ENCODE results near the gene CRMP1. TPM values are rescaled to one million over a fixed set of nuclear protein-coding genes. Genes with fewer than 3 reads are reported as not detected.

Gene CRMP1
- total RNA-seq, 1 experiment from 2014 or later = not detected

Small RNAs within 50 kb of the gene (microRNA-seq; reads per million reads assigned to microRNA genes)
- gene MIR378D1 = not detected

Other genes with a start within 250 kb of the CRMP1 start
- 5.5 and 6.0 TPM in 2 replicates for gene EVC2, start 184.5 kb downstream of the CRMP1 start, total RNA-seq (2022)
- 29.0 and 29.3 TPM in 2 replicates for gene EVC, start 181.9 kb downstream of the CRMP1 start, total RNA-seq (2022)
- gene C4orf50, start 125.3 kb upstream of the CRMP1 start, total RNA-seq (2022) = not detected in 2 replicates

Data from MCF 10A (cell line).